ENCODE measurements around the gene FAM200B.
A peak's percentile ranks its signal among the peaks of the same experiment; 100 is the strongest.

Gene FAM200B

GRCh38 chr4:15706646-15707362 lies 25.2 kb downstream of the FAM200B start:
- H3K4me3 ChIP-seq (ENCODE audit: low read depth, low read length), result no peak overlapping the region
- DNase-seq (ENCODE audit: low read depth), result no peak
- TF ChIP-seq CTCF (IDR thresholded peaks at IDR 0.05; ENCODE audit: control insufficient read depth, extremely low read depth, insufficient read depth), result no peak

GRCh38 chr4:15707363-15707715 lies 25.7 kb downstream of the FAM200B start:
- no peak overlapping the region for H3K4me3 ChIP-seq (ENCODE audit: low read depth, low read length)
- no peak for TF ChIP-seq CTCF (IDR thresholded peaks at IDR 0.05; ENCODE audit: control insufficient read depth, extremely low read depth, insufficient read depth)
- DNase-seq (ENCODE audit: low read depth), result peak; percentile 76

- TF ChIP-seq CTCF (IDR thresholded peaks at IDR 0.05; ENCODE audit: control insufficient read depth, extremely low read depth, insufficient read depth), result no peak
- H3K4me3 ChIP-seq (ENCODE audit: low read depth, low read length), result no peak overlapping the region
- DNase-seq (ENCODE audit: low read depth), result no peak
These were observed 30.1 kb downstream of the FAM200B start for GRCh38 chr4:15711762-15712161.

GRCh38 chr4:15712214-15712613 lies 30.6 kb downstream of the FAM200B start:
- no peak for DNase-seq (ENCODE audit: low read depth)
- no peak for TF ChIP-seq CTCF (IDR thresholded peaks at IDR 0.05; ENCODE audit: control insufficient read depth, extremely low read depth, insufficient read depth)
- no peak overlapping the region for H3K4me3 ChIP-seq (ENCODE audit: low read depth, low read length)

GRCh38 chr4:15714141-15714540 lies 32.5 kb downstream of the FAM200B start:
- DNase-seq (ENCODE audit: low read depth), result no peak
- no peak for TF ChIP-seq CTCF (IDR thresholded peaks at IDR 0.05; ENCODE audit: control insufficient read depth, extremely low read depth, insufficient read depth)
- no peak overlapping the region for H3K4me3 ChIP-seq (ENCODE audit: low read depth, low read length)

- DNase-seq (ENCODE audit: low read depth), result no peak
- no peak for TF ChIP-seq CTCF (IDR thresholded peaks at IDR 0.05; ENCODE audit: control insufficient read depth, extremely low read depth, insufficient read depth)
- no peak overlapping the region for H3K4me3 ChIP-seq (ENCODE audit: low read depth, low read length)
These were observed 33.2 kb downstream of the FAM200B start for GRCh38 chr4:15714646-15715435.
